DMS79 treated with DMSO at 0.1 percent for 48 hours (cell line): ENCODE data around the gene SMAP1.
"Not testable (repeated sequence)": the region's sequence is repeated elsewhere in the genome, so short reads cannot be mapped to it uniquely, and the experiment has no call there.

Experiments
- DNase-seq: peaks from one replicate; lab custom pipeline; 2025; lab: John Stamatoyannopoulos, UW

SMAP1 gene

GRCh38 chr6:70740746-70741145 is 73.1 kb downstream of the SMAP1 start:
- DNase-seq: not testable (repeated sequence)

- DNase-seq: not testable (repeated sequence)
Observed at GRCh38 chr6:70742462-70742861, 74.8 kb downstream of the SMAP1 start.

- DNase-seq: no peak
Observed at GRCh38 chr6:70753870-70754380, 86.2 kb downstream of the SMAP1 start.

GRCh38 chr6:70758883-70759282 is 91.2 kb downstream of the SMAP1 start:
- DNase-seq: no peak

GRCh38 chr6:70763754-70764510 is 96.2 kb downstream of the SMAP1 start:
- DNase-seq: no peak

- DNase-seq: no peak
Observed at GRCh38 chr6:70764706-70765105, 97.0 kb downstream of the SMAP1 start.

- DNase-seq: not testable (repeated sequence)
Observed at GRCh38 chr6:70771351-70771750, 103.7 kb downstream of the SMAP1 start.

GRCh38 chr6:70779934-70780333 is 112.3 kb downstream of the SMAP1 start:
- no peak for DNase-seq

- no peak for DNase-seq
Observed at GRCh38 chr6:70790483-70791224, 123.0 kb downstream of the SMAP1 start.

GRCh38 chr6:70797625-70798024 is 129.9 kb downstream of the SMAP1 start:
- no peak for DNase-seq

- DNase-seq: no peak
Observed at GRCh38 chr6:70806086-70806485, 138.4 kb downstream of the SMAP1 start.

GRCh38 chr6:70811788-70812187 is 144.1 kb downstream of the SMAP1 start:
- no peak for DNase-seq

- no peak for DNase-seq
Observed at GRCh38 chr6:70813885-70814284, 146.2 kb downstream of the SMAP1 start.

- DNase-seq: no peak
Observed at GRCh38 chr6:70819646-70820045, 152.0 kb downstream of the SMAP1 start.

GRCh38 chr6:70820778-70821177 is 153.1 kb downstream of the SMAP1 start:
- DNase-seq: no peak

GRCh38 chr6:70821751-70822150 is 154.1 kb downstream of the SMAP1 start:
- DNase-seq: no peak

GRCh38 chr6:70823651-70824050 is 156.0 kb downstream of the SMAP1 start:
- DNase-seq: no peak

GRCh38 chr6:70831427-70831826 is 163.7 kb downstream of the SMAP1 start:
- no peak for DNase-seq

GRCh38 chr6:70834520-70834919 is 166.8 kb downstream of the SMAP1 start:
- no peak for DNase-seq

- peak; percentile 42 for DNase-seq
Observed at GRCh38 chr6:70838907-70839285, 171.2 kb downstream of the SMAP1 start.

GRCh38 chr6:70839286-70840266 is 171.9 kb downstream of the SMAP1 start:
- no peak for DNase-seq

GRCh38 chr6:70841112-70841511 is 173.4 kb downstream of the SMAP1 start:
- no peak for DNase-seq
